Smooth muscle cell (in vitro differentiated cells): ENCODE measurements around the gene KIAA0930. TPM values are rescaled to one million over a fixed set of nuclear protein-coding genes. Genes with fewer than 3 reads are reported as not detected.

Experiments used
- DNase-seq: peaks from one replicate; lab custom pipeline; 2025; ENCODE audit not compliant: unreplicated experiment; lab: John Stamatoyannopoulos, UW
- H2AFZ ChIP-seq: fragments of 200-600 bp; sonication (generic); 2 replicates; pipeline ENCODE4 v1.6.0; 2016; ENCODE audit warnings: antibody characterized with exemption, low read depth, mild to moderate bottlenecking
- H3F3A ChIP-seq: fragments of 200-600 bp; sonication (generic); 2 replicates; pipeline ENCODE4 v1.6.0; 2017; ENCODE audit warnings: antibody characterized with exemption, low read depth
- H3K27ac ChIP-seq: fragments of 200-600 bp; sonication (generic); 2 replicates; pipeline ENCODE4 v1.5.1; 2016; ENCODE audit warnings: low read depth, mild to moderate bottlenecking
- H3K27me3 ChIP-seq: fragments of 200-600 bp; sonication (generic); 2 replicates; pipeline ENCODE4 v1.6.1; 2016; ENCODE audit warnings: low read depth, mild to moderate bottlenecking
- H3K36me3 ChIP-seq: fragments of 200-600 bp; sonication (generic); 2 replicates; pipeline ENCODE4 v1.5.1; 2016; ENCODE audit warnings: low read depth
- H3K4me1 ChIP-seq: fragments of 200-600 bp; sonication (generic); 2 replicates; pipeline ENCODE4 v1.5.1; 2016; ENCODE audit warnings: low read depth
- H3K4me2 ChIP-seq: fragments of 200-600 bp; sonication (generic); 2 replicates; pipeline ENCODE4 v1.6.0; 2016; ENCODE audit warnings: mild to moderate bottlenecking
- H3K4me3 ChIP-seq: fragments of 200-600 bp; sonication (generic); 2 replicates; pipeline ENCODE4 v1.5.1; 2016; ENCODE audit warnings: mild to moderate bottlenecking
- H3K79me2 ChIP-seq: fragments of 200-600 bp; sonication (generic); 2 replicates; pipeline ENCODE4 v1.6.0; 2016; ENCODE audit warnings: low read depth, mild to moderate bottlenecking
- H3K9ac ChIP-seq: fragments of 200-600 bp; sonication (generic); 2 replicates; pipeline ENCODE4 v1.6.0; 2016; ENCODE audit warnings: low read depth
- H3K9me3 ChIP-seq: fragments of 200-600 bp; sonication (generic); replicated peaks from 2 replicates; pipeline ENCODE4 v1.5.1; 2016; ENCODE audit warnings: low read depth
- H4K20me1 ChIP-seq: fragments of 200-600 bp; sonication (generic); 2 replicates; pipeline ENCODE4 v1.6.0; 2016; ENCODE audit warnings: low read depth
- CTCF ChIP-seq: fragments of 200-600 bp; sonication (generic); IDR thresholded peaks from 2 replicates; pipeline ENCODE4 v1.5.1; 2017; ENCODE audit warnings: borderline replicate concordance, mild to moderate bottlenecking, antibody characterized with exemption; ENCODE audit not compliant: insufficient read depth, poor library complexity, severe bottlenecking
- WGBS: methylation state at CpG from one replicate; pipeline ENCODE4 v1.1.7; 2016; ENCODE audit warnings: low lambda C conversion rate; 5-methylcytosine and 5-hydroxymethylcytosine counted together
- microRNA counts: library from miRNA; unstranded; fragments of <30 nt; microRNA quantifications from one replicate; lab custom pipeline; 2016
- microRNA-seq: library from miRNA; unstranded; fragments of <30 nt; microRNA quantifications from one replicate; pipeline ENCODE4, GENCODE V29; 2016; ENCODE audit warnings: borderline number of aligned reads
- polyA plus RNA-seq: library from polyadenylated mRNA; unstranded; fragments of >200 nt; fragmentation: Nextera tagmentation; extraction: Ambion mirVana; gene quantifications from 2 replicates; pipeline ENCODE4 v1.2.1, GENCODE V29; 2016
- small RNA-seq: library from RNA; depleted of rRNA; stranded (forward); fragments of <200 nt; gene quantifications from one replicate; pipeline ENCODE3, GENCODE V24; 2014
- total RNA-seq: library from RNA; depleted of rRNA; stranded (reverse); fragments of >200 nt; gene quantifications from 2 replicates; pipeline ENCODE4 v1.2.3, GENCODE V29; 2014

Gene KIAA0930
- total and polyA plus RNA-seq, 2 experiments from 2014 or later = 37.6 to 44.8 TPM

GRCh38 chr22:45149671-45150070 lies 91.0 kb downstream of the KIAA0930 start:
- no peaks in the 10 kb centered on the region for H3K36me3 ChIP-seq
- H4K20me1 ChIP-seq = peaks cover 17% of the 10 kb centered on the region
- no peak overlapping the region for H3K9ac ChIP-seq
- no peak overlapping the region for H3K4me3 ChIP-seq
- no peaks in the 10 kb centered on the region for H3K79me2 ChIP-seq
- H3K4me1 ChIP-seq = no peaks in the 10 kb centered on the region
- WGBS = 70% methylated on average over 2 of the region's 2 CpGs
- no peaks in the 10 kb centered on the region for H3K27me3 ChIP-seq
- no peak overlapping the region for H3K27ac ChIP-seq
- H3K4me2 ChIP-seq = no peak overlapping the region
- H3K9me3 ChIP-seq = no peaks in the 10 kb centered on the region
- H3F3A ChIP-seq = peaks cover 10% of the 10 kb centered on the region
- DNase-seq = no peak
- TF ChIP-seq CTCF = no peak
- no peak overlapping the region for H2AFZ ChIP-seq

GRCh38 chr22:45144916-45145315 lies 95.8 kb downstream of the KIAA0930 start:
- no peaks in the 10 kb centered on the region for H3K79me2 ChIP-seq
- no peak overlapping the region for H3K4me3 ChIP-seq
- H3K4me2 ChIP-seq = no peak overlapping the region
- TF ChIP-seq CTCF = no peak
- peaks cover 5% of the 10 kb centered on the region for H4K20me1 ChIP-seq
- H3K9me3 ChIP-seq = no peaks in the 10 kb centered on the region
- H3F3A ChIP-seq = no peaks in the 10 kb centered on the region
- no peak overlapping the region for H3K9ac ChIP-seq
- no peak for DNase-seq
- 95% methylated on average over 1 of the region's 1 CpG for WGBS
- H3K4me1 ChIP-seq = no peaks in the 10 kb centered on the region
- H3K27me3 ChIP-seq = no peaks in the 10 kb centered on the region
- no peaks in the 10 kb centered on the region for H3K36me3 ChIP-seq
- H3K27ac ChIP-seq = no peak overlapping the region
- no peak overlapping the region for H2AFZ ChIP-seq

GRCh38 chr22:45142376-45142775 lies 98.3 kb downstream of the KIAA0930 start:
- no peak for DNase-seq
- no peak overlapping the region for H3K27ac ChIP-seq
- H3K79me2 ChIP-seq = peaks cover 4% of the 10 kb centered on the region
- 77% methylated on average over 15 of the region's 15 CpGs for WGBS
- no peaks in the 10 kb centered on the region for H3K36me3 ChIP-seq
- H2AFZ ChIP-seq = no peak overlapping the region
- H3K4me1 ChIP-seq = no peaks in the 10 kb centered on the region
- no peak overlapping the region for H3K9ac ChIP-seq
- no peaks in the 10 kb centered on the region for H3K27me3 ChIP-seq
- no peaks in the 10 kb centered on the region for H3K9me3 ChIP-seq
- H4K20me1 ChIP-seq = peaks cover 4% of the 10 kb centered on the region
- no peak overlapping the region for H3K4me2 ChIP-seq
- TF ChIP-seq CTCF = no peak
- no peak overlapping the region for H3K4me3 ChIP-seq
- no peaks in the 10 kb centered on the region for H3F3A ChIP-seq

MicroRNA genes within 50 kb of the gene (microRNA counts, 767-probe panel; counts per million panel counts)
- microRNA hsa-miR-1249 (lab: Ali Mortazavi, UCI) = 183 counts per million

Small RNA genes within 50 kb of the gene (microRNA-seq; reads per million reads assigned to microRNA genes)
- gene MIR1249 = 92.3 reads per million, percentile 55 among the genes with 10 or more reads in this experiment

Small RNA genes within 50 kb of the gene (small RNA-seq; reads per million reads assigned to genes)
- gene MIR1249 = 0.87 reads per million, percentile 27 among the genes with 10 or more reads in this experiment

Other genes starting within 250 kb of the KIAA0930 start
- gene PHF21B, start 230.9 kb downstream of the KIAA0930 start, total RNA-seq = 0.13 and 0.18 TPM in 2 replicates
- 0.13 and 0.15 TPM in 2 replicates for gene PHF21B, start 230.9 kb downstream of the KIAA0930 start, polyA plus RNA-seq
- 21.0 and 33.5 TPM in 2 replicates for gene NUP50, start 77.0 kb downstream of the KIAA0930 start, total RNA-seq
- 16.8 and 18.6 TPM in 2 replicates for gene NUP50, start 77.0 kb downstream of the KIAA0930 start, polyA plus RNA-seq
- not detected in 2 replicates for gene UPK3A, start 44.1 kb upstream of the KIAA0930 start, total RNA-seq
- gene UPK3A, start 44.1 kb upstream of the KIAA0930 start, polyA plus RNA-seq = not detected in 2 replicates
- 36.1 and 36.6 TPM in 2 replicates for gene FAM118A, start 69.0 kb upstream of the KIAA0930 start, total RNA-seq
- 60.3 and 114 TPM in 2 replicates for gene FAM118A, start 69.0 kb upstream of the KIAA0930 start, polyA plus RNA-seq
- not detected in 2 replicates for gene SMC1B, start 172.7 kb upstream of the KIAA0930 start, total RNA-seq
- gene SMC1B, start 172.7 kb upstream of the KIAA0930 start, polyA plus RNA-seq = 0.06 TPM in 1 of 2 replicates, not detected in the other
- gene RIBC2, start 172.8 kb upstream of the KIAA0930 start, total RNA-seq = 1.2 and 1.6 TPM in 2 replicates
- 1.8 and 2.6 TPM in 2 replicates for gene RIBC2, start 172.8 kb upstream of the KIAA0930 start, polyA plus RNA-seq